Mesodermal cell (in vitro differentiated cells): ENCODE results near the gene DDN.

Experiments
- H3K27ac ChIP-seq: 2 replicates; pipeline ENCODE4 v1.7.0; 2013; ENCODE audit warnings: mild to moderate bottlenecking, low read depth, low read length, moderate library complexity; ENCODE audit not compliant: severe bottlenecking
- H3K36me3 ChIP-seq: 2 replicates; pipeline ENCODE4 v1.7.1; 2013; ENCODE audit warnings: mild to moderate bottlenecking, low read length, moderate library complexity; ENCODE audit not compliant: control insufficient read depth, insufficient read depth
- H3K4me1 ChIP-seq: one replicate; pipeline ENCODE4 v1.7.1; 2013; ENCODE audit warnings: mild to moderate bottlenecking, low read length; ENCODE audit not compliant: insufficient read depth, control insufficient read depth, poor library complexity, severe bottlenecking
- H3K4me3 ChIP-seq: 2 replicates; pipeline ENCODE4 v1.7.0; 2013; ENCODE audit warnings: low read length, control low read depth, mild to moderate bottlenecking; ENCODE audit not compliant: insufficient read depth, poor library complexity, severe bottlenecking; ENCODE audit errors: extremely low read depth
- H3K9me3 ChIP-seq: 2 replicates; pipeline ENCODE4 v1.7.1; 2013; ENCODE audit warnings: mild to moderate bottlenecking, low read length, moderate library complexity; ENCODE audit not compliant: control insufficient read depth
- WGBS, 2 experiments: methylation state at CpG; one replicate each; pipeline ENCODE4 v1.1.5; 2013; ENCODE audit warnings: missing lambda C conversion rate in 2 of 2; ENCODE audit not compliant: insufficient coverage in 2 of 2; 5-methylcytosine and 5-hydroxymethylcytosine counted together

Gene DDN

GRCh38 chr12:49022558-49023178 is 23.5 kb upstream of the DDN start:
- Histone ChIP-seq H3K27ac (no peak overlapping the region), H3K4me1 (peaks cover 12% of the 10 kb centered on the region), H3K9me3 (no peaks in the 10 kb centered on the region), H3K36me3 (peaks cover 72% of the 10 kb centered on the region), H3K4me3 (no peak overlapping the region)
- 97% methylated on average over 14 of the region's 15 CpGs for WGBS, 2 experiments

- Histone ChIP-seq H3K4me3 (no peak overlapping the region), H3K4me1 (peaks cover 12% of the 10 kb centered on the region), H3K27ac (no peak overlapping the region), H3K36me3 (peaks cover 59% of the 10 kb centered on the region), H3K9me3 (no peaks in the 10 kb centered on the region)
- WGBS, 2 experiments: 92 to 100% methylated on average over 2 to 5 of the region's 11 CpGs
These were observed 22.2 kb upstream of the DDN start for GRCh38 chr12:49021292-49021915.

- Histone ChIP-seq H3K9me3 (no peaks in the 10 kb centered on the region), H3K27ac (no peak overlapping the region), H3K36me3 (peaks cover 54% of the 10 kb centered on the region), H3K4me1 (peaks cover 12% of the 10 kb centered on the region), H3K4me3 (no peak overlapping the region)
- WGBS, 2 experiments: no CpG with 5 or more reads among the region's 6 CpGs
These were observed 21.3 kb upstream of the DDN start for GRCh38 chr12:49020441-49020840.

GRCh38 chr12:49019443-49020324 is 20.5 kb upstream of the DDN start:
- H3K9me3 ChIP-seq: no peaks in the 10 kb centered on the region
- H3K4me3 ChIP-seq: peak overlapping the region; percentile 67
- WGBS, 2 experiments: 90 to 96% methylated on average over 3 to 4 of the region's 10 CpGs
- peaks cover 12% of the 10 kb centered on the region for H3K4me1 ChIP-seq
- peaks cover 47% of the 10 kb centered on the region for H3K36me3 ChIP-seq
- H3K27ac ChIP-seq: peak overlapping the region; percentile 98

- Histone ChIP-seq H3K9me3 (no peaks in the 10 kb centered on the region), H3K4me1 (peaks cover 12% of the 10 kb centered on the region), H3K27ac (peak overlapping the region; percentile 98), H3K36me3 (peaks cover 40% of the 10 kb centered on the region), H3K4me3 (peak overlapping the region; percentile 67)
- no CpG with 5 or more reads among the region's 8 CpGs for WGBS, 2 experiments
These were observed 19.9 kb upstream of the DDN start for GRCh38 chr12:49019120-49019430.

- Histone ChIP-seq H3K4me3 (peak within 1 kb of the TSS; percentile 67), H3K36me3 (peaks cover 35% of the 10 kb centered on the region), H3K9me3 (no peaks in the 10 kb centered on the region), H3K4me1 (peaks cover 12% of the 10 kb centered on the region), H3K27ac (peak within 1 kb of the TSS; percentile 98)
- WGBS, 2 experiments: 0 to 1% methylated on average over 38 to 43 of the region's 59 CpGs
These were observed 19.3 kb upstream of the DDN start, which contains the start of gene PRKAG1 for GRCh38 chr12:49018261-49019119. TSS of gene PRKAG1 (minus strand) at chr12:49018776. CDS start at chr12:49018740, 36 bp downstream.

GRCh38 chr12:49017891-49018260 is 18.7 kb upstream of the DDN start:
- peaks cover 29% of the 10 kb centered on the region for H3K36me3 ChIP-seq
- peak overlapping the region; percentile 67 for H3K4me3 ChIP-seq
- H3K27ac ChIP-seq: peak overlapping the region; percentile 98
- no peaks in the 10 kb centered on the region for H3K9me3 ChIP-seq
- WGBS, 2 experiments: 19 to 26% methylated on average over 6 to 8 of the region's 8 CpGs
- H3K4me1 ChIP-seq: peaks cover 12% of the 10 kb centered on the region

GRCh38 chr12:49015196-49015595 is 16.0 kb upstream of the DDN start:
- WGBS, 2 experiments: 91 to 100% methylated on average over 1 of the region's 1 CpG
- H3K4me3 ChIP-seq: no peak overlapping the region
- no peak overlapping the region for H3K27ac ChIP-seq
- peaks cover 18% of the 10 kb centered on the region for H3K36me3 ChIP-seq
- no peaks in the 10 kb centered on the region for H3K9me3 ChIP-seq
- H3K4me1 ChIP-seq: peaks cover 9% of the 10 kb centered on the region

- Histone ChIP-seq H3K4me1 (peaks cover 4% of the 10 kb centered on the region), H3K27ac (no peak overlapping the region), H3K36me3 (peaks cover 18% of the 10 kb centered on the region), H3K4me3 (no peak overlapping the region), H3K9me3 (no peaks in the 10 kb centered on the region)
- WGBS, 2 experiments: 38 to 80% methylated on average over 1 of the region's 1 CpG
These were observed 15.4 kb upstream of the DDN start for GRCh38 chr12:49014547-49014946.

GRCh38 chr12:49013428-49013827 is 14.3 kb upstream of the DDN start:
- no peak overlapping the region for H3K4me3 ChIP-seq
- H3K4me1 ChIP-seq: no peaks in the 10 kb centered on the region
- H3K9me3 ChIP-seq: no peaks in the 10 kb centered on the region
- H3K36me3 ChIP-seq: peaks cover 18% of the 10 kb centered on the region
- WGBS, 2 experiments: 100% methylated on average over 1 to 2 of the region's 3 CpGs
- no peak overlapping the region for H3K27ac ChIP-seq
